HepG2 (cell line): ENCODE data around the gene NEK3. TPM values are rescaled to one million over a fixed set of nuclear protein-coding genes. Genes with fewer than 3 reads are reported as not detected.

Source experiments
- DMTF1 ChIP-seq: sonication (generic); formaldehyde crosslinking; IDR thresholded peaks from 2 replicates; pipeline ENCODE4 v1.4.0; 2020; ENCODE audit warnings: mild to moderate bottlenecking, missing genetic modification reagents
- ELF3 ChIP-seq: IDR thresholded peaks from 2 replicates; pipeline ENCODE4 v1.6.1; 2016; ENCODE audit warnings: missing genetic modification reagents, missing compliant biosample characterization
- FOXO1 ChIP-seq: sonication (generic); formaldehyde crosslinking; IDR thresholded peaks from 2 replicates; pipeline ENCODE4 v1.4.0; 2020; ENCODE audit warnings: missing genetic modification reagents
- GATAD2A ChIP-seq: IDR thresholded peaks from 2 replicates; pipeline ENCODE4 v1.6.1; 2016
- KDM6A ChIP-seq: IDR thresholded peaks from 2 replicates; pipeline ENCODE4 v1.6.1; 2016; ENCODE audit warnings: low read depth
- SALL1 ChIP-seq: sonication (generic); formaldehyde crosslinking; IDR thresholded peaks from 2 replicates; pipeline ENCODE4 v1.8.0; 2022; ENCODE audit warnings: mild to moderate bottlenecking, missing genetic modification reagents
- SMAD3 ChIP-seq: sonication (generic); formaldehyde crosslinking; IDR thresholded peaks from 2 replicates; pipeline ENCODE4 v1.4.0; 2020; ENCODE audit warnings: missing genetic modification reagents
- SOX6 ChIP-seq, 2 experiments: fragments of 450-650 bp in 1 of 2; sonication (generic) in 1 of 2; formaldehyde crosslinking in 1 of 2; IDR thresholded peaks; 2 replicates each; pipeline versions ENCODE4 v1.4.0 to v1.6.1; 2017 to 2020; ENCODE audit warnings: antibody characterized with exemption in 1 of 2, mild to moderate bottlenecking in 1 of 2, missing genetic modification reagents in 1 of 2
- YEATS2 ChIP-seq: sonication (generic); formaldehyde crosslinking; IDR thresholded peaks from 2 replicates; pipeline ENCODE4 v1.4.0; 2020; ENCODE audit warnings: missing genetic modification reagents, borderline replicate concordance
- ZHX2 ChIP-seq, 2 experiments: sonication (generic) in 1 of 2; formaldehyde crosslinking in 1 of 2; IDR thresholded peaks; 2 replicates each; pipeline versions ENCODE4 v1.6.1 to v1.9.0; 2014 to 2022; ENCODE audit warnings: antibody characterized with exemption in 1 of 2, borderline replicate concordance in 1 of 2, inconsistent platforms in 1 of 2, low read depth in 1 of 2, missing genetic modification reagents in 1 of 2
- ZNF280B ChIP-seq: sonication (generic); formaldehyde crosslinking; IDR thresholded peaks from 2 replicates; pipeline ENCODE4 v1.5.0; 2020; ENCODE audit warnings: missing genetic modification reagents, mild to moderate bottlenecking, borderline replicate concordance
- ZNF343 ChIP-seq: sonication (generic); formaldehyde crosslinking; IDR thresholded peaks from 2 replicates; pipeline ENCODE4 v1.4.0; 2020; ENCODE audit warnings: mild to moderate bottlenecking, missing genetic modification reagents
- ZNF629 ChIP-seq: sonication (generic); formaldehyde crosslinking; conservative IDR thresholded peaks from 2 replicates; pipeline ENCODE4 v1.5.0; 2020; ENCODE audit warnings: missing genetic modification reagents
- polyA plus RNA-seq, 8 experiments: library from polyadenylated mRNA; depleted of rRNA in 3 of 8; stranded (reverse) in 7 of 8; unstranded in 1 of 8; fragments of >200 nt; fragmentation: Illumina TruSeq in 4 of 8; extraction: Trizol in 4 of 8; gene quantifications; 2 replicates each; pipeline versions ENCODE4 v1.2.1 to v1.2.3, GENCODE V29; 2011 to 2016; ENCODE audit warnings: low read depth in 4 of 8, missing spikeins in 1 of 8, mixed read lengths in 1 of 8; ENCODE audit not compliant: insufficient read depth in 1 of 8
- total RNA-seq, 5 experiments: library from RNA; depleted of rRNA; stranded (reverse); fragments of >200 nt; fragmentation: Illumina TruSeq; extraction: Trizol; gene quantifications; 2 replicates each; pipeline ENCODE4 v1.2.3, GENCODE V29; 2016; ENCODE audit warnings: low read depth in 1 of 5
- TF ChIP-seq, protein P1 (sequence below): sonication (generic); formaldehyde crosslinking; IDR thresholded peaks from 2 replicates; pipeline ENCODE4 v1.4.0; 2020; ENCODE audit warnings: missing genetic modification reagents
- TF ChIP-seq, protein P2 (sequence below), 2 experiments: fragments of 450-650 bp in 1 of 2; sonication (generic) in 1 of 2; formaldehyde crosslinking; IDR thresholded peaks; 2 replicates each; pipeline versions ENCODE4 v1.5.0 to v1.8.0; 2020 to 2022; ENCODE audit warnings: mild to moderate bottlenecking in 1 of 2, missing genetic modification reagents in 1 of 2

The NEK3 gene
- total and polyA plus RNA-seq, 2 of the 13 experiments (the other 11 are each of a cell fraction or from before 2014, with no cell fraction given): 36.7 to 68.2 TPM

- TF ChIP-seq SMAD3 (CRISPR knock-in tag): 0 out of 2 replicates have a peak, but pooled peaks have one; percentile 17
- TF ChIP-seq SALL1 (CRISPR knock-in tag): peak; percentile 32; the same call in 1 of the 2 replicates
- TF ChIP-seq KDM6A (CRISPR knock-in tag): peak; percentile 50; the same call in 1 of the 2 replicates
- TF ChIP-seq GATAD2A (CRISPR knock-in tag): peak; percentile 95
- TF ChIP-seq, protein P1, sequence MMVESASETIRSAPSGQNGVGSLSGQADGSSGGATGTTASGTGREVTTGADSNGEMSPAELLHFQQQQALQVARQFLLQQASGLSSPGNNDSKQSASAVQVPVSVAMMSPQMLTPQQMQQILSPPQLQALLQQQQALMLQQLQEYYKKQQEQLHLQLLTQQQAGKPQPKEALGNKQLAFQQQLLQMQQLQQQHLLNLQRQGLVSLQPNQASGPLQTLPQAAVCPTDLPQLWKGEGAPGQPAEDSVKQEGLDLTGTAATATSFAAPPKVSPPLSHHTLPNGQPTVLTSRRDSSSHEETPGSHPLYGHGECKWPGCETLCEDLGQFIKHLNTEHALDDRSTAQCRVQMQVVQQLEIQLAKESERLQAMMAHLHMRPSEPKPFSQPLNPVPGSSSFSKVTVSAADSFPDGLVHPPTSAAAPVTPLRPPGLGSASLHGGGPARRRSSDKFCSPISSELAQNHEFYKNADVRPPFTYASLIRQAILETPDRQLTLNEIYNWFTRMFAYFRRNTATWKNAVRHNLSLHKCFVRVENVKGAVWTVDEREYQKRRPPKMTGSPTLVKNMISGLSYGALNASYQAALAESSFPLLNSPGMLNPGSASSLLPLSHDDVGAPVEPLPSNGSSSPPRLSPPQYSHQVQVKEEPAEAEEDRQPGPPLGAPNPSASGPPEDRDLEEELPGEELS (CRISPR knock-in tag): peak; percentile 79
- TF ChIP-seq ZNF629 (CRISPR knock-in tag): 0 out of 2 replicates have a peak, but pooled peaks have one; percentile 19
- peak; percentile 65; the same call in 1 of the 2 replicates for TF ChIP-seq ZHX2 (IDR thresholded peaks at IDR 0.05; ENCODE audit: low read depth)
- no peak for TF ChIP-seq ZHX2 (CRISPR knock-in tag; IDR thresholded peaks at IDR 0.05; ENCODE audit: borderline replicate concordance)
- no peak for TF ChIP-seq ZNF280B (CRISPR knock-in tag)
- peak; percentile 30; the same call in 1 of the 2 replicates for TF ChIP-seq YEATS2 (CRISPR knock-in tag)
- TF ChIP-seq ZNF343 (CRISPR knock-in tag): 0 out of 2 replicates have a peak, but pooled peaks have one; percentile 21
- TF ChIP-seq SOX6 (IDR thresholded peaks at IDR 0.05): no peak
- TF ChIP-seq SOX6 (CRISPR knock-in tag; IDR thresholded peaks at IDR 0.05): peak; percentile 93
- TF ChIP-seq, protein P2, sequence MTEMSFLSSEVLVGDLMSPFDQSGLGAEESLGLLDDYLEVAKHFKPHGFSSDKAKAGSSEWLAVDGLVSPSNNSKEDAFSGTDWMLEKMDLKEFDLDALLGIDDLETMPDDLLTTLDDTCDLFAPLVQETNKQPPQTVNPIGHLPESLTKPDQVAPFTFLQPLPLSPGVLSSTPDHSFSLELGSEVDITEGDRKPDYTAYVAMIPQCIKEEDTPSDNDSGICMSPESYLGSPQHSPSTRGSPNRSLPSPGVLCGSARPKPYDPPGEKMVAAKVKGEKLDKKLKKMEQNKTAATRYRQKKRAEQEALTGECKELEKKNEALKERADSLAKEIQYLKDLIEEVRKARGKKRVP (CRISPR knock-in tag; IDR thresholded peaks at IDR 0.05): peak in 1 of 2 experiments; percentile 59; a peak in 1 of 4 replicates
- TF ChIP-seq FOXO1 (CRISPR knock-in tag): peak; percentile 24; the same call in 1 of the 2 replicates
- 0 out of 2 replicates have a peak, but pooled peaks have one; percentile 32 for TF ChIP-seq DMTF1 (CRISPR knock-in tag)
- peak; percentile 76 for TF ChIP-seq ELF3 (CRISPR knock-in tag)
Observed at GRCh38 chr13:52161181-52161646, 1.8 kb upstream of the NEK3 start (continued).
